K562 (cell line): ENCODE measurements around the gene ENDOG. TPM values are rescaled to one million over a fixed set of nuclear protein-coding genes. Genes with fewer than 3 reads are reported as not detected.
A peak's percentile ranks its signal among the peaks of the same experiment; 100 is the strongest.

Experiments used
- ATAC-seq: fragments of 200-7000 bp; cut with Tn5 transposase; 3 replicates; pipeline ENCODE4 v1.9.1; 2020; ENCODE audit warnings: moderate library complexity
- BruUV-seq: library from RNA; stranded (reverse); fragments of 400-500 nt; replicated peaks from 2 replicates; lab custom pipeline; 2021; lab: Mats Ljungman, UMichigan
- CTCF ChIA-PET: fragments of 300-600 bp; formaldehyde crosslinking; extraction: SDS; loops from one replicate; lab custom pipeline; 2021; ENCODE audit warnings: low intra/inter-chr PET ratio; lab: Yijun Ruan, JAX
- POLR2A ChIA-PET: fragments of 300-600, 350-650 bp; sonication (Branson Sonifier 250); formaldehyde crosslinking; extraction: SDS; loops from one replicate; lab custom pipeline; 2021; ENCODE audit warnings: antibody characterized with exemption, inconsistent platforms; lab: Yijun Ruan, JAX
- DNase-seq, 4 experiments: peaks; one replicate each; pipeline versions ENCODE4 v3.0.0 to v3.0.0-alpha.2; 2011 to 2018; ENCODE audit warnings: low spot score in 3 of 4, mixed read lengths in 3 of 4; ENCODE audit errors: extremely low read depth in 1 of 4
- FAIRE-seq: peaks from 2 replicates; lab custom pipeline; 2011; peaks lifted over from hg19 to GRCh38; lab: Jason Lieb, UNC
- H2AFZ ChIP-seq: 2 replicates; pipeline ENCODE4 v1.6.0; 2011; ENCODE audit warnings: low read depth, low read length, control low read depth, inconsistent platforms
- H3K27ac ChIP-seq: fragments of 200-600 bp; 3 replicates; pipeline ENCODE4 v1.8.0; 2011; ENCODE audit warnings: low read depth, mild to moderate bottlenecking, control low read depth, inconsistent platforms, low read length, moderate library complexity, mixed read lengths; ENCODE audit errors: extremely low read depth
- H3K27me3 ChIP-seq, 2 experiments: fragments of 300-600 bp in 1 of 2; 2 replicates in 1 of 2; 3 replicates in 1 of 2; pipeline versions ENCODE4 v1.6.0 to v1.8.0; 2011; ENCODE audit warnings: inconsistent platforms in 2 of 2, low read length in 2 of 2, mild to moderate bottlenecking in 1 of 2, mixed read lengths in 1 of 2, moderate library complexity in 1 of 2; ENCODE audit not compliant: control insufficient read depth in 2 of 2, insufficient read depth in 2 of 2
- H3K36me3 ChIP-seq: fragments of 300-600 bp; 3 replicates; pipeline ENCODE4 v1.8.0; 2011; ENCODE audit warnings: mild to moderate bottlenecking, low read length, inconsistent platforms; ENCODE audit not compliant: control insufficient read depth, insufficient read depth
- H3K4me1 ChIP-seq, 2 experiments: fragments of 200-600 bp in 1 of 2; replicated peaks in 1 of 2; 2 replicates in 1 of 2; 3 replicates in 1 of 2; pipeline versions ENCODE4 v1.5.1 to v1.8.0; 2011; ENCODE audit warnings: inconsistent platforms in 2 of 2, low read length in 2 of 2, mild to moderate bottlenecking in 1 of 2, mixed read lengths in 1 of 2, moderate library complexity in 1 of 2; ENCODE audit not compliant: control insufficient read depth in 2 of 2, insufficient read depth in 2 of 2
- H3K4me2 ChIP-seq: 2 replicates; pipeline ENCODE4 v1.6.1; 2011; ENCODE audit warnings: low read length, control low read depth, inconsistent platforms, mixed read lengths; ENCODE audit not compliant: insufficient read depth
- H3K4me3 ChIP-seq: fragments of 200-600 bp; sonication (generic), shearing (Covaris generic); 2 replicates; pipeline ENCODE4 v1.5.1; 2016; ENCODE audit warnings: control low read depth, inconsistent platforms
- H3K79me2 ChIP-seq: fragments of 200-600 bp; 3 replicates; pipeline ENCODE4 v1.8.0; 2011; ENCODE audit warnings: low read length, inconsistent platforms; ENCODE audit not compliant: control insufficient read depth, insufficient read depth
- H3K9ac ChIP-seq, 2 experiments: 2 replicates each; pipeline versions ENCODE4 v1.6.0 to v1.6.1; 2011; ENCODE audit warnings: low read depth in 2 of 2, low read length in 2 of 2, control low read depth in 1 of 2, inconsistent platforms in 1 of 2, mild to moderate bottlenecking in 1 of 2, mixed read lengths in 1 of 2; ENCODE audit not compliant: insufficient read depth in 1 of 2
- H3K9me1 ChIP-seq: one replicate; pipeline ENCODE4 v1.6.0; 2011; ENCODE audit warnings: inconsistent platforms, mild to moderate bottlenecking, low read length, moderate library complexity; ENCODE audit not compliant: control insufficient read depth, insufficient read depth
- H3K9me3 ChIP-seq: replicated peaks from 2 replicates; pipeline ENCODE4 v1.5.1; 2011; ENCODE audit warnings: low read depth, low read length, inconsistent platforms; ENCODE audit not compliant: control insufficient read depth, insufficient read depth
- H4K20me1 ChIP-seq: replicated peaks from 2 replicates; pipeline ENCODE4 v1.6.1; 2011; ENCODE audit warnings: low read length, inconsistent platforms, mixed read lengths; ENCODE audit not compliant: control insufficient read depth, insufficient read depth
- EP300 ChIP-seq: IDR thresholded peaks from 2 replicates; pipeline ENCODE4 v1.6.1; 2012; ENCODE audit warnings: low read length, improper control_type of control experiment
- GATA2 ChIP-seq: sonication (generic); formaldehyde crosslinking; IDR thresholded peaks from 2 replicates; pipeline ENCODE4 v1.4.0; 2020; ENCODE audit warnings: mild to moderate bottlenecking, missing genetic modification reagents
- NFRKB ChIP-seq: fragments of 450-650 bp; IDR thresholded peaks from 2 replicates; pipeline ENCODE4 v1.6.1; 2016; ENCODE audit warnings: low read depth
- PML ChIP-seq: IDR thresholded peaks from 2 replicates; pipeline ENCODE4 v1.6.1; 2012; ENCODE audit warnings: low read length, inconsistent platforms
- ZFX ChIP-seq: sonication (generic); formaldehyde crosslinking; IDR thresholded peaks from 2 replicates; pipeline ENCODE4 v1.8.0; 2022; ENCODE audit warnings: mild to moderate bottlenecking, missing genetic modification reagents, moderate library complexity
- WGBS: fragments of 100-300 bp; shearing (Covaris generic); methylation state at CpG from one replicate; pipeline ENCODE4 v1.1.6; 2016; ENCODE audit warnings: low coverage, mixed read lengths; ENCODE audit not compliant: insufficient coverage; ENCODE audit errors: missing lambda C conversion rate; 5-methylcytosine and 5-hydroxymethylcytosine counted together
- in situ Hi-C: fragments of 300-500 bp; cut with MboI; formaldehyde crosslinking; loops from 4 replicates; pipeline ENCODE4 v1.15.0; 2018; ENCODE audit warnings: inconsistent platforms, mixed read lengths
- intact Hi-C: fragments of 100-400 bp; cut with micrococcal nuclease; formaldehyde crosslinking; loops from 2 replicates; pipeline ENCODE4 v1.14.2; 2022
- polyA plus RNA-seq, 8 experiments: library from polyadenylated mRNA; depleted of rRNA in 4 of 8; stranded (reverse) in 5 of 8; unstranded in 3 of 8; fragments of >200 nt; fragmentation: Nextera tagmentation in 2 of 8; fragmentation: Illumina TruSeq in 1 of 8; extraction: Ambion mirVana in 2 of 8; extraction: Trizol in 1 of 8; gene quantifications; 2 replicates each; pipeline versions ENCODE4 v1.2.1 to v1.2.3, GENCODE V29; 2011 to 2014; ENCODE audit warnings: inconsistent platforms in 1 of 8, missing spikeins in 1 of 8
- total RNA-seq, 7 experiments: library from RNA; depleted of rRNA in 6 of 7; stranded (reverse); fragments of >200 nt in 6 of 7; fragmentation: Illumina TruSeq in 2 of 7; extraction: Trizol in 2 of 7; gene quantifications; 2 replicates each; pipeline versions ENCODE4 v1.2.1 to v1.2.3, GENCODE V29; 2011 to 2021; ENCODE audit warnings: low replicate concordance in 1 of 7
- TF ChIP-seq, protein P1 (sequence below): fragments of 250-450 bp; sonication (Bioruptor Pico); IDR thresholded peaks from 2 replicates; pipeline ENCODE4 v1.4.0; 2020; ENCODE audit warnings: mild to moderate bottlenecking, moderate library complexity, borderline replicate concordance
- TF ChIP-seq, protein P2 (sequence below): fragments of 450-650 bp; IDR thresholded peaks from 2 replicates; pipeline ENCODE4 v1.6.1; 2016; ENCODE audit warnings: low read depth
- TF ChIP-seq, protein P3 (sequence below): fragments of 250-450 bp; sonication (Bioruptor Pico); IDR thresholded peaks from 2 replicates; pipeline ENCODE4 v1.5.0; 2020; ENCODE audit warnings: mild to moderate bottlenecking

Gene ENDOG
- total and polyA plus RNA-seq, 9 of the 15 experiments (the other 6 are each of a cell fraction or from before 2014, with no cell fraction given) = 1.2 to 91.0 (median 25.5) TPM

DNA sequence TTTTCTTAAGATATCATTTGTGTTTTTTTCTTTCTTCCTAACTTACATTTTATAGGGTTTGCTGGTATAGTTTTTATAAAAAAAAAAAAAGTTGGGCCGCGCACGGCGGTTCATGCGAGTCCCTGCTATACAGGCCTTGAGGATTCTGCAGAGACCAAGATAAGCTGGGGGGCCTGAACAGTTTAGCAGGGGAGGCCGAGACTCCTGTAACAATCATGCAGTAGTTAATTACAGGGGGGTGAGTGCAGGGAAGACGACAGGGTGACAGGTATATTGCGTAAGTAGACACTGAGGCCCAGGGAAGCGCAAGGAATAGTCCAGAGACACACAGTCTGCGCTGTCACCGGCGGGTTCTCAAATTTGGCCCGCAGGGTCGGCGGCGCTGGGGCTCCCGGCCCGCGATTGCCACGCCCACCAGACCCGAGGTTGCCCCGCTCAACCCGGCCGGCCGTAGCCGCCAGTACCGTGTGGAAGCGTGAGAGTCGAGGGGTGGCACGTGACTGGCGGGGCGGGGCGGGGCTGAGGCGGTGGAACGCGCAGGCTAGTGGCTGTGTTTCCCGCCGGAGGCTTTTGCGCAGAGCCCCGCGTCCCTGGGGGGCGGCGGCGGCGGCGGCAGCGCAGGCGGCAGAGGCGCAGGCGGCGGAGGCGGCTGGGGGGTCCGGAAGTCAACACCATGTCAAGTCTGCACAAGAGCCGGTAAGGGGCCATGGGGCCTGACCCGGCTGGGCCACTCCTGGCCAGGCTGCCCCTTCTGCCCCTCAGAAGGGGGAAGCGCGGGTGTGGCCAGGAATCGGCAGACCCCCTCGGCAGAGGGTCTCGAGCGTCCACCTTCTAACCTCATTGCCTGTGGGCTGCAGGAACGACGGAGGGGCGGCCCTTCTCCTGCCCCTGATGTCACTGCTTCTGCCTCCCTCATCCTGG lies 31.4 kb upstream of the ENDOG start, which contains the start of gene TBC1D13:
TBC1D13 (plus strand) TSS at position 573 of the 921 bp plus-strand sequence; CDS start at position 674, 101 bp downstream.
- Histone ChIP-seq H2AFZ (peak within 1 kb of the TSS; percentile 100), H3K79me2 (peaks cover 22% of the 10 kb centered on the region), H3K27ac (peak within 1 kb of the TSS; percentile 88), H3K9ac (peak within 1 kb of the TSS; percentile 83 to 100), H3K4me1 (peaks cover 20 to 26% of the 10 kb centered on the region in 2 experiments; a peak in 4 of 5 replicates), H4K20me1 (no peaks in the 10 kb centered on the region), H3K4me2 (peak within 1 kb of the TSS; percentile 96), H3K9me3 (peaks cover 3% of the 10 kb centered on the region), H3K27me3 (no peaks in the 10 kb centered on the region), H3K36me3 (peaks cover 27% of the 10 kb centered on the region), H3K4me3 (peak within 1 kb of the TSS; percentile 99), H3K9me1 (no peaks in the 10 kb centered on the region)
- DNase-seq = peak; percentile 92 to 94 (median 93)
- BruUV-seq = no TSS peak
- intact Hi-C loops = loop anchor here (1.0 kb wide), 1 partner anchor 54 kb away; no protein-coding TSS in a partner anchor
- WGBS = 5% methylated on average over 60 of the region's 64 CpGs
- ChIA-PET POLR2A (interaction anchor here (1.2 kb wide), 1 partner anchor 32 kb away, joined by 5 read pairs; the partner anchor contains the start of gene ENDOG), CTCF (no interaction called here)
- peak; percentile 97 for ATAC-seq
- peak; percentile 37 for FAIRE-seq
- in situ Hi-C loops = no loop called here
- TF ChIP-seq GATA2 (CRISPR knock-in tag) (no peak), EP300 (peak; percentile 24; the same call in 1 of the 2 replicates), ZFX (peak; percentile 93), PML (peak; percentile 26; the same call in 1 of the 2 replicates), NFRKB (peak; percentile 52)
- TF ChIP-seq, protein P1, sequence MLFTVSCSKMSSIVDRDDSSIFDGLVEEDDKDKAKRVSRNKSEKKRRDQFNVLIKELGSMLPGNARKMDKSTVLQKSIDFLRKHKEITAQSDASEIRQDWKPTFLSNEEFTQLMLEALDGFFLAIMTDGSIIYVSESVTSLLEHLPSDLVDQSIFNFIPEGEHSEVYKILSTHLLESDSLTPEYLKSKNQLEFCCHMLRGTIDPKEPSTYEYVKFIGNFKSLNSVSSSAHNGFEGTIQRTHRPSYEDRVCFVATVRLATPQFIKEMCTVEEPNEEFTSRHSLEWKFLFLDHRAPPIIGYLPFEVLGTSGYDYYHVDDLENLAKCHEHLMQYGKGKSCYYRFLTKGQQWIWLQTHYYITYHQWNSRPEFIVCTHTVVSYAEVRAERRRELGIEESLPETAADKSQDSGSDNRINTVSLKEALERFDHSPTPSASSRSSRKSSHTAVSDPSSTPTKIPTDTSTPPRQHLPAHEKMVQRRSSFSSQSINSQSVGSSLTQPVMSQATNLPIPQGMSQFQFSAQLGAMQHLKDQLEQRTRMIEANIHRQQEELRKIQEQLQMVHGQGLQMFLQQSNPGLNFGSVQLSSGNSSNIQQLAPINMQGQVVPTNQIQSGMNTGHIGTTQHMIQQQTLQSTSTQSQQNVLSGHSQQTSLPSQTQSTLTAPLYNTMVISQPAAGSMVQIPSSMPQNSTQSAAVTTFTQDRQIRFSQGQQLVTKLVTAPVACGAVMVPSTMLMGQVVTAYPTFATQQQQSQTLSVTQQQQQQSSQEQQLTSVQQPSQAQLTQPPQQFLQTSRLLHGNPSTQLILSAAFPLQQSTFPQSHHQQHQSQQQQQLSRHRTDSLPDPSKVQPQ (CRISPR knock-in tag) = no peak
- TF ChIP-seq, protein P2, sequence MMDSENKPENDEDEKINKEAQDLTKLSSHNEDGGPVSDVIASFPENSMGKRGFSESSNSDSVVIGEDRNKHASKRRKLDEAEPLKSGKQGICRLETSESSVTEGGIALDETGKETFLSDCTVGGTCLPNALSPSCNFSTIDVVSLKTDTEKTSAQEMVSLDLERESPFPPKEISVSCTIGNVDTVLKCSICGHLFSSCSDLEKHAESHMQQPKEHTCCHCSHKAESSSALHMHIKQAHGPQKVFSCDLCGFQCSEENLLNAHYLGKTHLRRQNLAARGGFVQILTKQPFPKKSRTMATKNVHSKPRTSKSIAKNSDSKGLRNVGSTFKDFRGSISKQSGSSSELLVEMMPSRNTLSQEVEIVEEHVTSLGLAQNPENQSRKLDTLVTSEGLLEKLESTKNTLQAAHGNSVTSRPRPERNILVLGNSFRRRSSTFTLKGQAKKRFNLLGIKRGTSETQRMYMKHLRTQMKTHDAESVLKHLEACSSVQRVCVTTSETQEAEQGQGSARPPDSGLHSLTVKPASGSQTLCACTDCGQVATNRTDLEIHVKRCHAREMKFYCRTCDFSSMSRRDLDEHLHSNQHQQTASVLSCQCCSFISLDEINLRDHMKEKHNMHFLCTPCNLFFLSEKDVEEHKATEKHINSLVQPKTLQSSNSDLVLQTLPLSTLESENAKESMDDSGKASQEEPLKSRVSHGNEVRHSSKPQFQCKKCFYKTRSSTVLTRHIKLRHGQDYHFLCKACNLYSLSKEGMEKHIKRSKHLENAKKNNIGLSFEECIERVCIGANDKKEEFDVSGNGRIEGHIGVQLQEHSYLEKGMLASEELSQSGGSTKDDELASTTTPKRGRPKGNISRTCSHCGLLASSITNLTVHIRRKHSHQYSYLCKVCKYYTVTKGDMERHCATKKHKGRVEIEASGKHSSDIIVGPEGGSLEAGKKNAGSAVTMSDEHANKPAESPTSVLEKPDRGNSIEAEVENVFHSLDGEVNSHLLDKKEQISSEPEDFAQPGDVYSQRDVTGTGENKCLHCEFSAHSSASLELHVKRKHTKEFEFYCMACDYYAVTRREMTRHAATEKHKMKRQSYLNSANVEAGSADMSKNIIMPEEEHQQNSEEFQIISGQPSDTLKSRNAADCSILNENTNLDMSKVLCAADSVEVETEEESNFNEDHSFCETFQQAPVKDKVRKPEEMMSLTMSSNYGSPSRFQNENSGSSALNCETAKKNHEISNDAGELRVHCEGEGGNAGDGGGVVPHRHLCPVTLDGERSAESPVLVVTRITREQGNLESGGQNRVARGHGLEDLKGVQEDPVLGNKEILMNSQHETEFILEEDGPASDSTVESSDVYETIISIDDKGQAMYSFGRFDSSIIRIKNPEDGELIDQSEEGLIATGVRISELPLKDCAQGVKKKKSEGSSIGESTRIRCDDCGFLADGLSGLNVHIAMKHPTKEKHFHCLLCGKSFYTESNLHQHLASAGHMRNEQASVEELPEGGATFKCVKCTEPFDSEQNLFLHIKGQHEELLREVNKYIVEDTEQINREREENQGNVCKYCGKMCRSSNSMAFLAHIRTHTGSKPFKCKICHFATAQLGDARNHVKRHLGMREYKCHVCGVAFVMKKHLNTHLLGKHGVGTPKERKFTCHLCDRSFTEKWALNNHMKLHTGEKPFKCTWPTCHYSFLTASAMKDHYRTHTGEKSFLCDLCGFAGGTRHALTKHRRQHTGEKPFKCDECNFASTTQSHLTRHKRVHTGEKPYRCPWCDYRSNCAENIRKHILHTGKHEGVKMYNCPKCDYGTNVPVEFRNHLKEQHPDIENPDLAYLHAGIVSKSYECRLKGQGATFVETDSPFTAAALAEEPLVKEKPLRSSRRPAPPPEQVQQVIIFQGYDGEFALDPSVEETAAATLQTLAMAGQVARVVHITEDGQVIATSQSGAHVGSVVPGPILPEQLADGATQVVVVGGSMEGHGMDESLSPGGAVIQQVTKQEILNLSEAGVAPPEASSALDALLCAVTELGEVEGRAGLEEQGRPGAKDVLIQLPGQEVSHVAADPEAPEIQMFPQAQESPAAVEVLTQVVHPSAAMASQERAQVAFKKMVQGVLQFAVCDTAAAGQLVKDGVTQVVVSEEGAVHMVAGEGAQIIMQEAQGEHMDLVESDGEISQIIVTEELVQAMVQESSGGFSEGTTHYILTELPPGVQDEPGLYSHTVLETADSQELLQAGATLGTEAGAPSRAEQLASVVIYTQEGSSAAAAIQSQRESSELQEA = no peak
- TF ChIP-seq, protein P3, sequence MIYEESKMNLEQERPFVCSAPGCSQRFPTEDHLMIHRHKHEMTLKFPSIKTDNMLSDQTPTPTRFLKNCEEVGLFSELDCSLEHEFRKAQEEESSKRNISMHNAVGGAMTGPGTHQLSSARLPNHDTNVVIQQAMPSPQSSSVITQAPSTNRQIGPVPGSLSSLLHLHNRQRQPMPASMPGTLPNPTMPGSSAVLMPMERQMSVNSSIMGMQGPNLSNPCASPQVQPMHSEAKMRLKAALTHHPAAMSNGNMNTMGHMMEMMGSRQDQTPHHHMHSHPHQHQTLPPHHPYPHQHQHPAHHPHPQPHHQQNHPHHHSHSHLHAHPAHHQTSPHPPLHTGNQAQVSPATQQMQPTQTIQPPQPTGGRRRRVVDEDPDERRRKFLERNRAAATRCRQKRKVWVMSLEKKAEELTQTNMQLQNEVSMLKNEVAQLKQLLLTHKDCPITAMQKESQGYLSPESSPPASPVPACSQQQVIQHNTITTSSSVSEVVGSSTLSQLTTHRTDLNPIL = no peak
